ENCODE data around the gene MBD3. TPM values are rescaled to one million over a fixed set of nuclear protein-coding genes. Genes with fewer than 3 reads are reported as not detected.
A peak's percentile ranks its signal among the peaks of the same experiment; 100 is the strongest.

Gene MBD3
- total and polyA plus RNA-seq, 2 donors: 64.8 to 99.9 TPM

- no peak for DNase-seq (ENCODE audit: low read depth in 6 of 9, low spot score in 9 of 9)
- no peaks in the 10 kb centered on the region for H3K9me3 ChIP-seq (ENCODE audit: control insufficient read depth in 2 of 2, insufficient read depth in 1 of 2, low read length in 1 of 2)
- 94% methylated on average over 23 of the region's 23 CpGs for whole genome bisulfite sequencing
- no peak overlapping the region for H3K27ac ChIP-seq (ENCODE audit: low read depth in 1 of 2, low read length in 1 of 2)
- H3K4me1 ChIP-seq (ENCODE audit: control insufficient read depth in 2 of 2, insufficient read depth in 2 of 2, low read length in 2 of 2): no peaks in the 10 kb centered on the region
- H3K27me3 ChIP-seq (ENCODE audit: control insufficient read depth in 2 of 2, insufficient read depth in 1 of 2, low read length in 1 of 2): no peaks in the 10 kb centered on the region
- H3K4me3 ChIP-seq (ENCODE audit: low read length in 2 of 2): no peak overlapping the region
- H3K36me3 ChIP-seq (ENCODE audit: control insufficient read depth in 2 of 2, insufficient read depth in 2 of 2, low read length in 1 of 2): peaks cover 91 to 92% of the 10 kb centered on the region in 2 donors
These were observed 29.3 kb upstream of the MBD3 start for GRCh38 chr19:1622007-1622406.

GRCh38 chr19:1621574-1621973 is 28.9 kb upstream of the MBD3 start:
- H3K27ac ChIP-seq (ENCODE audit: low read depth in 1 of 2, low read length in 1 of 2): no peak overlapping the region
- H3K36me3 ChIP-seq (ENCODE audit: control insufficient read depth in 2 of 2, insufficient read depth in 2 of 2, low read length in 1 of 2): peaks cover 91 to 94% of the 10 kb centered on the region in 2 donors
- 98% methylated on average over 23 of the region's 23 CpGs for WGBS
- no peaks in the 10 kb centered on the region for H3K27me3 ChIP-seq (ENCODE audit: control insufficient read depth in 2 of 2, insufficient read depth in 1 of 2, low read length in 1 of 2)
- no peaks in the 10 kb centered on the region for H3K9me3 ChIP-seq (ENCODE audit: control insufficient read depth in 2 of 2, insufficient read depth in 1 of 2, low read length in 1 of 2)
- no peak overlapping the region for H3K4me3 ChIP-seq (ENCODE audit: low read length in 2 of 2)
- no peak for DNase-seq (ENCODE audit: low read depth in 6 of 9, low spot score in 9 of 9)
- H3K4me1 ChIP-seq (ENCODE audit: control insufficient read depth in 2 of 2, insufficient read depth in 2 of 2, low read length in 2 of 2): no peaks in the 10 kb centered on the region

DNA sequence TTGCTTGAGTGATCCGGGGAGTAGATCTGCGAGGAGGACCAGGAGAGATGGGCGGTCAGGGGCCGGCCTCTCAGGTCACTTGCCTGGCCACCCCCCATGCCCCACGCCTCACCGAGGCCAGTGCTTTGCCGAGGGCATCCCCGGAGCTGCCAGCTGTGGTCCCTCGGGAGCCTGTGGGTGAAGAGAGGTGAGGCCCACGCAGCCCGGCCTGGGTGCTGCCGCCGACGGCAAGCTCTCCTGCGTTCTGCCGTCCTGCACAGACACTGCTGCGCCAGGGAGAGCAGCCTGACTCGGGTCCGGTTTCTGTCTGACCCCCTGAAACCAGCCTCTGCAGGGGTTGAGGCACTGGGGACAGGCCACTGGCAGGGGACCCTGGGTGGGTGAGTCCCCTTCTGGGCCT is 28.4 kb upstream of the MBD3 start:
- WGBS: 96% methylated on average over 19 of the region's 19 CpGs
- Histone ChIP-seq H3K4me3 (ENCODE audit: low read length in 2 of 2) (no peak overlapping the region), H3K4me1 (ENCODE audit: control insufficient read depth in 2 of 2, insufficient read depth in 2 of 2, low read length in 2 of 2) (no peaks in the 10 kb centered on the region), H3K27me3 (ENCODE audit: control insufficient read depth in 2 of 2, insufficient read depth in 1 of 2, low read length in 1 of 2) (no peaks in the 10 kb centered on the region), H3K9me3 (ENCODE audit: control insufficient read depth in 2 of 2, insufficient read depth in 1 of 2, low read length in 1 of 2) (no peaks in the 10 kb centered on the region), H3K36me3 (ENCODE audit: control insufficient read depth in 2 of 2, insufficient read depth in 2 of 2, low read length in 1 of 2) (peaks cover 91 to 94% of the 10 kb centered on the region in 2 donors), H3K27ac (ENCODE audit: low read depth in 1 of 2, low read length in 1 of 2) (no peak overlapping the region)
- DNase-seq (ENCODE audit: low read depth in 6 of 9, low spot score in 9 of 9): no peak

DNA sequence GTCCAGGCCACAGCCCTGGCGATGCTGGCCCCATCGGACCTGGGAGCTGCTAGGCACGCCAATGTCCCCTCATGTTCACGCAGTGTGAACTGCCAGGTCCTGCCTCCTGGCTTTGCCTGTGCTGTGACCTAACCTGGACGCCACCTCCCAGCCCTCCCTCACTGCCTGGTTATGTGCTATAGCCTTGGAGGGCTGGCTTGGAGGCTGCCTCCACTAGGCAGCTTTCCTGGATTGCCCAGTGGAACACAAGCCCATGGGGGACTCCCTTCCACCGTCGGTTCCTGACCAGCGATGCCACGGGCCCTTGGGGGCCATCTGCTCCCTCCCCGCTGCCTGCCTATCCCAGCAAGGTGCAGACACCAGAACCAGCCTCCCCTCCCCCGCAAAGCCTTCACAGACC is 27.8 kb upstream of the MBD3 start:
- Histone ChIP-seq H3K27me3 (ENCODE audit: control insufficient read depth in 2 of 2, insufficient read depth in 1 of 2, low read length in 1 of 2) (no peaks in the 10 kb centered on the region), H3K36me3 (ENCODE audit: control insufficient read depth in 2 of 2, insufficient read depth in 2 of 2, low read length in 1 of 2) (peaks cover 91 to 94% of the 10 kb centered on the region in 2 donors), H3K9me3 (ENCODE audit: control insufficient read depth in 2 of 2, insufficient read depth in 1 of 2, low read length in 1 of 2) (no peaks in the 10 kb centered on the region), H3K4me3 (ENCODE audit: low read length in 2 of 2) (no peak overlapping the region), H3K27ac (ENCODE audit: low read depth in 1 of 2, low read length in 1 of 2) (no peak overlapping the region), H3K4me1 (ENCODE audit: control insufficient read depth in 2 of 2, insufficient read depth in 2 of 2, low read length in 2 of 2) (no peaks in the 10 kb centered on the region)
- no peak for DNase-seq (ENCODE audit: low read depth in 6 of 9, low spot score in 9 of 9)
- WGBS: 97% methylated on average over 11 of the region's 11 CpGs

- no peak for DNase-seq (ENCODE audit: low read depth in 6 of 9, low spot score in 9 of 9)
- WGBS: 98% methylated on average over 18 of the region's 18 CpGs
- Histone ChIP-seq H3K27me3 (ENCODE audit: control insufficient read depth in 2 of 2, insufficient read depth in 1 of 2, low read length in 1 of 2) (no peaks in the 10 kb centered on the region), H3K9me3 (ENCODE audit: control insufficient read depth in 2 of 2, insufficient read depth in 1 of 2, low read length in 1 of 2) (no peaks in the 10 kb centered on the region), H3K27ac (ENCODE audit: low read depth in 1 of 2, low read length in 1 of 2) (no peak overlapping the region), H3K4me3 (ENCODE audit: low read length in 2 of 2) (no peak overlapping the region), H3K4me1 (ENCODE audit: control insufficient read depth in 2 of 2, insufficient read depth in 2 of 2, low read length in 2 of 2) (no peaks in the 10 kb centered on the region), H3K36me3 (ENCODE audit: control insufficient read depth in 2 of 2, insufficient read depth in 2 of 2, low read length in 1 of 2) (peaks cover 94 to 95% of the 10 kb centered on the region in 2 donors)
These were observed 27.0 kb upstream of the MBD3 start for GRCh38 chr19:1619703-1620102.

DNA sequence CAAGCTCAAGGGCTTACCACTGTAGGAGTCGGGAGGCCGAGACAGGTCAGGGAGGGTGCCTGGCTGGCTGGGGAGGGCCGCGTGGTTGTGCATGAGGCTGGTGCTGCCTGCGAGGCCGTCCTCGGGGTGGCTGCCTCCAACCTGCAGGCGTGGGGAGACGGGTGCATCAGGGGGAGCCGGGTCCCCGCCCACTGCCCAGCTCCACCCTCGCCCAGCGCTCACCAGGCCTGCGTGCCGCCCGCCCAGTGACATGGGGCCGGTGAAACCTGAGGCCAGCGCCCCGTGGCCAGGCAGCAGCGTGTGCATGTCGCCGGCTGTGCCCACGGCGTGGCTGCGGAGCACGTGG is 26.4 kb upstream of the MBD3 start:
- no peaks in the 10 kb centered on the region for H3K4me1 ChIP-seq (ENCODE audit: control insufficient read depth in 2 of 2, insufficient read depth in 2 of 2, low read length in 2 of 2)
- H3K27me3 ChIP-seq (ENCODE audit: control insufficient read depth in 2 of 2, insufficient read depth in 1 of 2, low read length in 1 of 2): no peaks in the 10 kb centered on the region
- no peak overlapping the region for H3K4me3 ChIP-seq (ENCODE audit: low read length in 2 of 2)
- 98% methylated on average over 26 of the region's 26 CpGs for WGBS
- no peaks in the 10 kb centered on the region for H3K9me3 ChIP-seq (ENCODE audit: control insufficient read depth in 2 of 2, insufficient read depth in 1 of 2, low read length in 1 of 2)
- H3K27ac ChIP-seq (ENCODE audit: low read depth in 1 of 2, low read length in 1 of 2): no peak overlapping the region
- DNase-seq (ENCODE audit: low read depth in 6 of 9, low spot score in 9 of 9): no peak
- H3K36me3 ChIP-seq (ENCODE audit: control insufficient read depth in 2 of 2, insufficient read depth in 2 of 2, low read length in 1 of 2): peaks cover 94 to 95% of the 10 kb centered on the region in 2 donors

- Histone ChIP-seq H3K27me3 (ENCODE audit: control insufficient read depth in 2 of 2, insufficient read depth in 1 of 2, low read length in 1 of 2) (no peaks in the 10 kb centered on the region), H3K36me3 (ENCODE audit: control insufficient read depth in 2 of 2, insufficient read depth in 2 of 2, low read length in 1 of 2) (peaks cover 94 to 95% of the 10 kb centered on the region in 2 donors), H3K9me3 (ENCODE audit: control insufficient read depth in 2 of 2, insufficient read depth in 1 of 2, low read length in 1 of 2) (no peaks in the 10 kb centered on the region), H3K4me1 (ENCODE audit: control insufficient read depth in 2 of 2, insufficient read depth in 2 of 2, low read length in 2 of 2) (peaks cover 0 to under 1% of the 10 kb centered on the region in 2 donors), H3K27ac (ENCODE audit: low read depth in 1 of 2, low read length in 1 of 2) (peak overlapping the region in 1 of 2 donors; percentile 56), H3K4me3 (ENCODE audit: low read length in 2 of 2) (no peak overlapping the region)
- DNase-seq (ENCODE audit: low read depth in 6 of 9, low spot score in 9 of 9): peak in 1 of 9 donors; percentile 18
- WGBS: 95% methylated on average over 24 of the region's 24 CpGs
These were observed 25.8 kb upstream of the MBD3 start for GRCh38 chr19:1618157-1619093.

GRCh38 chr19:1616875-1617274 is 24.2 kb upstream of the MBD3 start:
- H3K27ac ChIP-seq (ENCODE audit: low read depth in 1 of 2, low read length in 1 of 2): no peak overlapping the region
- no peaks in the 10 kb centered on the region for H3K27me3 ChIP-seq (ENCODE audit: control insufficient read depth in 2 of 2, insufficient read depth in 1 of 2, low read length in 1 of 2)
- H3K9me3 ChIP-seq (ENCODE audit: control insufficient read depth in 2 of 2, insufficient read depth in 1 of 2, low read length in 1 of 2): peaks cover 0 to 2% of the 10 kb centered on the region in 2 donors
- WGBS: 76% methylated on average over 4 of the region's 4 CpGs
- no peak for DNase-seq (ENCODE audit: low read depth in 6 of 9, low spot score in 9 of 9)
- H3K4me1 ChIP-seq (ENCODE audit: control insufficient read depth in 2 of 2, insufficient read depth in 2 of 2, low read length in 2 of 2): peaks cover 0 to 2% of the 10 kb centered on the region in 2 donors
- H3K4me3 ChIP-seq (ENCODE audit: low read length in 2 of 2): no peak overlapping the region
- H3K36me3 ChIP-seq (ENCODE audit: control insufficient read depth in 2 of 2, insufficient read depth in 2 of 2, low read length in 1 of 2): peaks cover 97% of the 10 kb centered on the region in 2 donors

DNA sequence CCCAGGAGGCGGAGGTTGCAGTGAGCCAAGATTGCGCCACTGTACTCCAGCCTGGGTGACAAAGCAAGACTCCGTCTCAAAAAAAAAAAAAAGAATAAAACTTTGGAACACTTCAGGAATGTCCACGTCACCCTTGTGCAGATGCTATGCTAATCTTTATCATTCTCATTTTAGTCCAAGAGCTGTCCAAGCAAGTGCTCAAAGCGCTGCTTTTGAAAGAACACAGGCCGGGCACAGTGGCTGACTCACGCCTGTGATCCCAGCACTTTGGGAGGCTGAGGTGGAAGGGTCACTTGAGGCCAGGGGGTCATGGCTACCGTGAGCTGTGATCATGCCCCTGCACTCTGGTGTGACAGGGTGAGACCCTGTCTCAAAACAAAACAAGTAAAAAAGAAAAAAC is 23.7 kb upstream of the MBD3 start:
- no peaks in the 10 kb centered on the region for H3K27me3 ChIP-seq (ENCODE audit: control insufficient read depth in 2 of 2, insufficient read depth in 1 of 2, low read length in 1 of 2)
- 87% methylated on average over 8 of the region's 8 CpGs for WGBS
- no peak overlapping the region for H3K27ac ChIP-seq (ENCODE audit: low read depth in 1 of 2, low read length in 1 of 2)
- H3K36me3 ChIP-seq (ENCODE audit: control insufficient read depth in 2 of 2, insufficient read depth in 2 of 2, low read length in 1 of 2): peaks cover 96 to 97% of the 10 kb centered on the region in 2 donors
- H3K9me3 ChIP-seq (ENCODE audit: control insufficient read depth in 2 of 2, insufficient read depth in 1 of 2, low read length in 1 of 2): peaks cover 0 to 2% of the 10 kb centered on the region in 2 donors
- no peak overlapping the region for H3K4me3 ChIP-seq (ENCODE audit: low read length in 2 of 2)
- peaks cover 0 to 2% of the 10 kb centered on the region in 2 donors for H3K4me1 ChIP-seq (ENCODE audit: control insufficient read depth in 2 of 2, insufficient read depth in 2 of 2, low read length in 2 of 2)
- no peak for DNase-seq (ENCODE audit: low read depth in 6 of 9, low spot score in 9 of 9)

Data from thymus (tissue), 11 donors.